ENCODE data around the gene RANGRF.
A peak's percentile ranks its signal among the peaks of the same experiment; 100 is the strongest.

Gene RANGRF

GRCh38 chr17:8274816-8275215, 13.7 kb upstream of the RANGRF start:
- no peak for DNase-seq

GRCh38 chr17:8275421-8276290, 12.8 kb upstream of the RANGRF start:
- no peak for DNase-seq

- DNase-seq, result no peak
Measured at GRCh38 chr17:8277317-8277716, 11.2 kb upstream of the RANGRF start.

- DNase-seq, result no peak
Measured at GRCh38 chr17:8282345-8282744, 6.1 kb upstream of the RANGRF start.

- DNase-seq, result no peak
Measured at GRCh38 chr17:8283356-8283755, 5.1 kb upstream of the RANGRF start.

- DNase-seq, result no peak
Measured at GRCh38 chr17:8284126-8284525, 4.3 kb upstream of the RANGRF start.

GRCh38 chr17:8285270-8286181, 2.9 kb upstream of the RANGRF start:
- no peak for DNase-seq

- peak in 1 of 2 experiments; percentile 13 for DNase-seq
Measured at GRCh38 chr17:8287651-8288335, 677 bp upstream of the RANGRF start.

- DNase-seq, result no peak
Measured at GRCh38 chr17:8289103-8289397, 580 bp downstream of the RANGRF start.

GRCh38 chr17:8290043-8290442, 1.6 kb downstream of the RANGRF start:
- DNase-seq, result no peak

GRCh38 chr17:8292639-8293395, 4.3 kb downstream of the RANGRF start:
- no peak for DNase-seq

GRCh38 chr17:8294361-8294760, 5.9 kb downstream of the RANGRF start:
- no peak for DNase-seq

GRCh38 chr17:8294814-8295316, 6.4 kb downstream of the RANGRF start:
- no peak for DNase-seq

GRCh38 chr17:8300226-8300625, 11.8 kb downstream of the RANGRF start:
- no peak for DNase-seq

GRCh38 chr17:8300627-8301242, 12.3 kb downstream of the RANGRF start:
- peak; percentile 45 to 73 for DNase-seq

GRCh38 chr17:8310601-8311123, 22.2 kb downstream of the RANGRF start:
- no peak for DNase-seq

- DNase-seq, result no peak
Measured at GRCh38 chr17:8311131-8311790, 22.8 kb downstream of the RANGRF start.

GRCh38 chr17:8312251-8312650, 23.8 kb downstream of the RANGRF start:
- DNase-seq, result no peak

- DNase-seq, result no peak
Measured at GRCh38 chr17:8312726-8313600, 24.5 kb downstream of the RANGRF start.

Measured in NCI-H526 (cell line).